ENCODE measurements around the gene NTRK2.

NTRK2 gene

GRCh38 chr9:84829997-84830696 lies 160.6 kb downstream of the NTRK2 start:
- H3K9me3 ChIP-seq (ENCODE audit: control insufficient read depth in 2 of 2, low read length in 2 of 2): no peaks in the 10 kb centered on the region
- no peaks in the 10 kb centered on the region for H3K27me3 ChIP-seq (ENCODE audit: control insufficient read depth in 1 of 2, insufficient read depth in 2 of 2, low read length in 2 of 2)
- H3K36me3 ChIP-seq (ENCODE audit: control insufficient read depth in 2 of 2, insufficient read depth in 2 of 2, low read length in 2 of 2): no peaks in the 10 kb centered on the region
- H3K4me1 ChIP-seq (ENCODE audit: control insufficient read depth, insufficient read depth, low read length): no peaks in the 10 kb centered on the region
- H3K9ac ChIP-seq (ENCODE audit: low read length in 2 of 2): no peak overlapping the region
- H3K4me3 ChIP-seq (ENCODE audit: low read length in 2 of 2): no peak overlapping the region
- no peak overlapping the region for H3K27ac ChIP-seq (ENCODE audit: low read length)

- Histone ChIP-seq H3K27ac (ENCODE audit: low read length) (no peak overlapping the region), H3K9me3 (ENCODE audit: control insufficient read depth in 2 of 2, low read length in 2 of 2) (no peaks in the 10 kb centered on the region), H3K36me3 (ENCODE audit: control insufficient read depth in 2 of 2, insufficient read depth in 2 of 2, low read length in 2 of 2) (no peaks in the 10 kb centered on the region), H3K9ac (ENCODE audit: low read length in 2 of 2) (no peak overlapping the region), H3K4me1 (ENCODE audit: control insufficient read depth, insufficient read depth, low read length) (no peaks in the 10 kb centered on the region), H3K4me3 (ENCODE audit: low read length in 2 of 2) (no peak overlapping the region), H3K27me3 (ENCODE audit: control insufficient read depth in 1 of 2, insufficient read depth in 2 of 2, low read length in 2 of 2) (no peaks in the 10 kb centered on the region)
Observed at GRCh38 chr9:84831377-84831776, 161.8 kb downstream of the NTRK2 start.

- Histone ChIP-seq H3K27me3 (ENCODE audit: control insufficient read depth in 1 of 2, insufficient read depth in 2 of 2, low read length in 2 of 2) (no peaks in the 10 kb centered on the region), H3K36me3 (ENCODE audit: control insufficient read depth in 2 of 2, insufficient read depth in 2 of 2, low read length in 2 of 2) (no peaks in the 10 kb centered on the region), H3K4me3 (ENCODE audit: low read length in 2 of 2) (no peak overlapping the region), H3K4me1 (ENCODE audit: control insufficient read depth, insufficient read depth, low read length) (no peaks in the 10 kb centered on the region), H3K9ac (ENCODE audit: low read length in 2 of 2) (no peak overlapping the region), H3K27ac (ENCODE audit: low read length) (no peak overlapping the region), H3K9me3 (ENCODE audit: control insufficient read depth in 2 of 2, low read length in 2 of 2) (no peaks in the 10 kb centered on the region)
Observed at GRCh38 chr9:84832453-84832852, 162.9 kb downstream of the NTRK2 start.

- no peak overlapping the region for H3K4me3 ChIP-seq (ENCODE audit: low read length in 2 of 2)
- H3K27ac ChIP-seq (ENCODE audit: low read length): no peak overlapping the region
- H3K36me3 ChIP-seq (ENCODE audit: control insufficient read depth in 2 of 2, insufficient read depth in 2 of 2, low read length in 2 of 2): no peaks in the 10 kb centered on the region
- no peaks in the 10 kb centered on the region for H3K27me3 ChIP-seq (ENCODE audit: control insufficient read depth in 1 of 2, insufficient read depth in 2 of 2, low read length in 2 of 2)
- no peaks in the 10 kb centered on the region for H3K9me3 ChIP-seq (ENCODE audit: control insufficient read depth in 2 of 2, low read length in 2 of 2)
- H3K4me1 ChIP-seq (ENCODE audit: control insufficient read depth, insufficient read depth, low read length): no peaks in the 10 kb centered on the region
- H3K9ac ChIP-seq (ENCODE audit: low read length in 2 of 2): no peak overlapping the region
Observed at GRCh38 chr9:84834426-84834825, 164.9 kb downstream of the NTRK2 start.

GRCh38 chr9:84835745-84836144 lies 166.2 kb downstream of the NTRK2 start:
- Histone ChIP-seq H3K4me3 (ENCODE audit: low read length in 2 of 2) (no peak overlapping the region), H3K9ac (ENCODE audit: low read length in 2 of 2) (no peak overlapping the region), H3K4me1 (ENCODE audit: control insufficient read depth, insufficient read depth, low read length) (no peaks in the 10 kb centered on the region), H3K27me3 (ENCODE audit: control insufficient read depth in 1 of 2, insufficient read depth in 2 of 2, low read length in 2 of 2) (no peaks in the 10 kb centered on the region), H3K27ac (ENCODE audit: low read length) (no peak overlapping the region), H3K9me3 (ENCODE audit: control insufficient read depth in 2 of 2, low read length in 2 of 2) (no peaks in the 10 kb centered on the region), H3K36me3 (ENCODE audit: control insufficient read depth in 2 of 2, insufficient read depth in 2 of 2, low read length in 2 of 2) (no peaks in the 10 kb centered on the region)

GRCh38 chr9:84838879-84839278 lies 169.3 kb downstream of the NTRK2 start:
- no peak overlapping the region for H3K27ac ChIP-seq (ENCODE audit: low read length)
- H3K27me3 ChIP-seq (ENCODE audit: control insufficient read depth in 1 of 2, insufficient read depth in 2 of 2, low read length in 2 of 2): no peaks in the 10 kb centered on the region
- H3K9me3 ChIP-seq (ENCODE audit: control insufficient read depth in 2 of 2, low read length in 2 of 2): no peaks in the 10 kb centered on the region
- no peaks in the 10 kb centered on the region for H3K36me3 ChIP-seq (ENCODE audit: control insufficient read depth in 2 of 2, insufficient read depth in 2 of 2, low read length in 2 of 2)
- H3K4me3 ChIP-seq (ENCODE audit: low read length in 2 of 2): no peak overlapping the region
- no peaks in the 10 kb centered on the region for H3K4me1 ChIP-seq (ENCODE audit: control insufficient read depth, insufficient read depth, low read length)
- no peak overlapping the region for H3K9ac ChIP-seq (ENCODE audit: low read length in 2 of 2)

- Histone ChIP-seq H3K9me3 (ENCODE audit: control insufficient read depth in 2 of 2, low read length in 2 of 2) (no peaks in the 10 kb centered on the region), H3K4me3 (ENCODE audit: low read length in 2 of 2) (no peak overlapping the region), H3K4me1 (ENCODE audit: control insufficient read depth, insufficient read depth, low read length) (no peaks in the 10 kb centered on the region), H3K27ac (ENCODE audit: low read length) (no peak overlapping the region), H3K27me3 (ENCODE audit: control insufficient read depth in 1 of 2, insufficient read depth in 2 of 2, low read length in 2 of 2) (no peaks in the 10 kb centered on the region), H3K9ac (ENCODE audit: low read length in 2 of 2) (no peak overlapping the region), H3K36me3 (ENCODE audit: control insufficient read depth in 2 of 2, insufficient read depth in 2 of 2, low read length in 2 of 2) (no peaks in the 10 kb centered on the region)
Observed at GRCh38 chr9:84839541-84839940, 170.0 kb downstream of the NTRK2 start.

GRCh38 chr9:84841931-84842330 lies 172.4 kb downstream of the NTRK2 start:
- Histone ChIP-seq H3K27ac (ENCODE audit: low read length) (no peak overlapping the region), H3K27me3 (ENCODE audit: control insufficient read depth in 1 of 2, insufficient read depth in 2 of 2, low read length in 2 of 2) (no peaks in the 10 kb centered on the region), H3K4me1 (ENCODE audit: control insufficient read depth, insufficient read depth, low read length) (no peaks in the 10 kb centered on the region), H3K9ac (ENCODE audit: low read length in 2 of 2) (no peak overlapping the region), H3K9me3 (ENCODE audit: control insufficient read depth in 2 of 2, low read length in 2 of 2) (no peaks in the 10 kb centered on the region), H3K4me3 (ENCODE audit: low read length in 2 of 2) (no peak overlapping the region), H3K36me3 (ENCODE audit: control insufficient read depth in 2 of 2, insufficient read depth in 2 of 2, low read length in 2 of 2) (no peaks in the 10 kb centered on the region)

GRCh38 chr9:84843175-84843824 lies 173.8 kb downstream of the NTRK2 start:
- no peaks in the 10 kb centered on the region for H3K36me3 ChIP-seq (ENCODE audit: control insufficient read depth in 2 of 2, insufficient read depth in 2 of 2, low read length in 2 of 2)
- no peaks in the 10 kb centered on the region for H3K27me3 ChIP-seq (ENCODE audit: control insufficient read depth in 1 of 2, insufficient read depth in 2 of 2, low read length in 2 of 2)
- H3K9me3 ChIP-seq (ENCODE audit: control insufficient read depth in 2 of 2, low read length in 2 of 2): no peaks in the 10 kb centered on the region
- H3K27ac ChIP-seq (ENCODE audit: low read length): no peak overlapping the region
- H3K4me3 ChIP-seq (ENCODE audit: low read length in 2 of 2): no peak overlapping the region
- no peaks in the 10 kb centered on the region for H3K4me1 ChIP-seq (ENCODE audit: control insufficient read depth, insufficient read depth, low read length)
- H3K9ac ChIP-seq (ENCODE audit: low read length in 2 of 2): no peak overlapping the region

GRCh38 chr9:84845956-84846900 lies 176.7 kb downstream of the NTRK2 start:
- Histone ChIP-seq H3K4me1 (ENCODE audit: control insufficient read depth, insufficient read depth, low read length) (peaks cover 7% of the 10 kb centered on the region), H3K27me3 (ENCODE audit: control insufficient read depth in 1 of 2, insufficient read depth in 2 of 2, low read length in 2 of 2) (no peaks in the 10 kb centered on the region), H3K36me3 (ENCODE audit: control insufficient read depth in 2 of 2, insufficient read depth in 2 of 2, low read length in 2 of 2) (no peaks in the 10 kb centered on the region), H3K9me3 (ENCODE audit: control insufficient read depth in 2 of 2, low read length in 2 of 2) (no peaks in the 10 kb centered on the region), H3K27ac (ENCODE audit: low read length) (no peak overlapping the region), H3K4me3 (ENCODE audit: low read length in 2 of 2) (no peak overlapping the region), H3K9ac (ENCODE audit: low read length in 2 of 2) (no peak overlapping the region)
